GM19324 (cell line): Measurements from ENCODE around the gene SLC43A3.
"Not testable (repeated sequence)": the region's sequence is repeated elsewhere in the genome, so short reads cannot be mapped to it uniquely, and the experiment has no call there.

Experiments
- ATAC-seq: cut with Tn5 transposase; IDR thresholded peaks from one replicate; pipeline ENCODE4 v1.9.1; 2021; ENCODE audit warnings: mild to moderate bottlenecking, moderate library complexity; ENCODE audit not compliant: unreplicated experiment, low FRiP score

Gene SLC43A3

GRCh38 chr11:57460022-57460757 lies 33.3 kb upstream of the SLC43A3 start, which contains the start of gene RTN4RL2:
RTN4RL2 (plus strand) TSS chr11:57460528; CDS start chr11:57460866, 338 bp downstream.
- no peak for ATAC-seq

DNA sequence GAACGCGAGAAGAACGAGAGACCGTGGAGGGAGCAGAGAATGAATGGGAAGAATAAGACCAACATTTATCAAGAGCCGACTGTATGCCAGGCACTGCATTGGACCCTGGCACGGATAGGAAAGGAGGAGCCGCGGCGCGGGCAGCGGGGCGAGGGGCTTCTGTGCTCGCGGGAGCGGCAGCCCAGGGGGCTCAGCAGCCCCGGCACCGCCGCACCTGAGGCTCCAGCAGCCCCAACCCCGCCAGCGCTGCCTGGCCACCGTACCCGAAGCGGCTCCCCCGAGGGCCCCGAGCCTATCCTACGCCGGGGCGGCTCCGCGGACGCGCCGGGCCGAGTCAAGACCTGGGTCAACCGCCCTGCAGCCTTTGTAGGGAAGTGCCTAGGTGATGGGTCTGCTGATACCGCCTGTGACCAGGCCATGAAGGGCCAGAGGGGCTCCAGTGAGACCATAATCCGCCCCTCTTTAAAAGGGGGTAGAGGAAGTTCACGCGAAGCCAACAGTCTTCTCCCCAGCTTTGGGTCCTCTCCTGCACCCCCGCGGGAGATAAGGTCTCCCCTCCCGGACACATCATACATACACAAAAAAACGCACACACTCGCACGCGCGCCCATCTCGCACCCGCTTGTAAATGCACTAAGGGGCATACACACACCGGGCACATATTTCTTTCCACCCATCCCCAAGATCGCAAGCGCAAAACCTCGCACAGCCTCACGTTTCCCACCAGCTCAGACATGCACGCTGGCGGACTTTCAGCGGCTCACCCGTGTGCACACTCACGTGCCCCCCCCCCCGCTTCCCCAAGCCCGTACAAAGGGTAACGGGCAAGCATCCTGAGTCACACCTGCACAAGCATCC lies 32.5 kb upstream of the SLC43A3 start:
- no peak for ATAC-seq

GRCh38 chr11:57458410-57459163 lies 31.7 kb upstream of the SLC43A3 start:
- no peak for ATAC-seq

DNA sequence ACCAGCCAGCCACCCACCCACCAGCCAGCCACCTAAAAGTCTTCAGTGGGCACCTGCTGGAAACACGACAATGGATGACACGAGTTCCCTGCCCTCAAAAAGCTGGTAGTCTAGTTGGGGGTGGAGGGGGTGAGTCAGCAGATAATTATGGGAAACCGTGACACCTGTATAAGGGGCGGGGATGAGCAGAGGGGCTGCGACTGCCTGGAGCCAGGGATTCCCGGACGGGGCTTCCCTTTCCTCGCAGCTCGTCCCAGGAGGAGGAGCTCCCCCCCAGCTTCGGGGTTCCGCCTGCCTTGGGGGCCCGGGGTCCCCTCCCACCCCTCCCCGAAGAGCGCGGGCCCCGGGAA lies 31.1 kb upstream of the SLC43A3 start:
- ATAC-seq: no peak

DNA sequence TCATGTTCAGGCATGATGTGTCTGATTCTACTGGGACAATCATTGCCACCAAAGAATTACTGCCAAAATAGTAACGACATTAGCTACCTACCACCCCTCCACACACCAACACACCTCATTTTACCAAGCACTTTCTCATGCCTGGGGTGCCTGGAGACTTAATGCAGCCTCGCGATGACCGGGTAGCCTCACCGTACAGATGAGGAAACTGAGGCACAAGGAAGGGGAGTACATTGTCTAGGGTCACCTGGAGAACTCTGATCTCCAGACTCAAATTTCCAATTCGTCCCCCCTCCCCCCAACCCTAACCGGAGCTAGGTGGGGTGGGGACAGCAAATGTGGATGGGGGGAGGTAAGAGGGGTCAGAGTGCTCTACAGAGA lies 30.7 kb upstream of the SLC43A3 start:
- peak; percentile 9 for ATAC-seq

GRCh38 chr11:57456960-57457642 lies 30.2 kb upstream of the SLC43A3 start:
- ATAC-seq: peak; percentile 64

GRCh38 chr11:57453543-57454177 lies 26.7 kb upstream of the SLC43A3 start:
- ATAC-seq: no peak

- ATAC-seq: no peak
Observed at GRCh38 chr11:57446055-57446454, 19.1 kb upstream of the SLC43A3 start.

- not testable (repeated sequence) for ATAC-seq
Observed at GRCh38 chr11:57445122-57445394, 18.1 kb upstream of the SLC43A3 start.

GRCh38 chr11:57444362-57445121 lies 17.6 kb upstream of the SLC43A3 start:
- no peak for ATAC-seq

- ATAC-seq: no peak
Observed at GRCh38 chr11:57440744-57441414, 14.0 kb upstream of the SLC43A3 start.

GRCh38 chr11:57439786-57440185 lies 12.9 kb upstream of the SLC43A3 start:
- ATAC-seq: no peak

GRCh38 chr11:57438345-57439285 lies 11.7 kb upstream of the SLC43A3 start:
- ATAC-seq: no peak

- ATAC-seq: no peak
Observed at GRCh38 chr11:57436031-57436430, 9.1 kb upstream of the SLC43A3 start.

GRCh38 chr11:57434640-57435546 lies 8.0 kb upstream of the SLC43A3 start:
- no peak for ATAC-seq

DNA sequence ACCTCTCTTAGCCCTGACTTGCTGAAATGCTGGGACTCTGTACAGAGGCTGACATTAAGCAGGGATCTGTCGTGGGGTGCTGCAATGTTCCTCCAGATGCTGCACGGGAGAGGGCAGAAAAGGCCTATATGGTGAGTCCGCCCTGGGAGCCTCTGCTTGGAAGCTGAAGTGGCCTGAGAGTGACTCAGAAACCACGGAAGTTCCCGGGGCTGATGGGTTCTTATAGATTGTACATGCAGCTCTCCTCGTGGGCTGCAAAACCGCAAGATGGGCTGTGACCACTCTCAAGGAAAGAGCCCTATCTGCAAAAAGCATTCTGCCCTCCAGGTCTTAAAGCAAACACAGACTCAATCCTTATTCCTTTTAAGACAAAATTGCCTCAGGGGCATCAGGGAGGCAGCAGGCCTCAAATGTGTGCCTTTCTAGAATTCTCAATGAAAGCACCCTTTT lies 5.8 kb upstream of the SLC43A3 start:
- ATAC-seq: no peak

DNA sequence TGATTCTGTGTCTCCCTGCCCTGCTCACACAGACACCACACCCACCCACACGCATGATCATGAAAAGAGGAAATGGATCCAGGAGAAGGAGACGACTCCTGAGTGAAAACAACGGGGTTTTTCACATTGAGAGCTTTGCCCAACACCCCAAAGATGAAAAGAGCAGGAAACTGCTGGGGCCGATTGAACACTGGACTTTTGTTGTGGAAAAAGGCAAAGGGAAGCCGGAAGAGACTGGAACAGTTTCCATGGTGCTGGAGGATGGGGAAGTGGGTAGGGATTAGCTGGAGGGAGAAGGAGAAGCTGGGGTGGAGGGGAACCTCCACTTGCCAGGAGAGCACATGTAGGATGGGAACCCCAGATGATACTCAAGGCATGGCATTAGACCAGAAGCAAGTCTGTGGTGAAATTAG lies 5.2 kb upstream of the SLC43A3 start:
- no peak for ATAC-seq
